Hindlimb muscle (tissue), 1 donor: ENCODE results near the gene ENTREP3. TPM values are rescaled to one million over a fixed set of nuclear protein-coding genes. Genes with fewer than 3 reads are reported as not detected.
"Not testable (repeated sequence)": the region's sequence is repeated elsewhere in the genome, so short reads cannot be mapped to it uniquely, and the experiment has no call there.

ENCODE experiments used
- DNase-seq: peaks from one replicate; pipeline ENCODE4 v3.0.0-alpha.2; 2013
- polyA plus RNA-seq: library from polyadenylated mRNA; unstranded; fragments of 120-200 nt; gene quantifications from one replicate; pipeline ENCODE4 v1.2.1, GENCODE V29; 2013; ENCODE audit not compliant: insufficient read length

Gene ENTREP3, protein sequence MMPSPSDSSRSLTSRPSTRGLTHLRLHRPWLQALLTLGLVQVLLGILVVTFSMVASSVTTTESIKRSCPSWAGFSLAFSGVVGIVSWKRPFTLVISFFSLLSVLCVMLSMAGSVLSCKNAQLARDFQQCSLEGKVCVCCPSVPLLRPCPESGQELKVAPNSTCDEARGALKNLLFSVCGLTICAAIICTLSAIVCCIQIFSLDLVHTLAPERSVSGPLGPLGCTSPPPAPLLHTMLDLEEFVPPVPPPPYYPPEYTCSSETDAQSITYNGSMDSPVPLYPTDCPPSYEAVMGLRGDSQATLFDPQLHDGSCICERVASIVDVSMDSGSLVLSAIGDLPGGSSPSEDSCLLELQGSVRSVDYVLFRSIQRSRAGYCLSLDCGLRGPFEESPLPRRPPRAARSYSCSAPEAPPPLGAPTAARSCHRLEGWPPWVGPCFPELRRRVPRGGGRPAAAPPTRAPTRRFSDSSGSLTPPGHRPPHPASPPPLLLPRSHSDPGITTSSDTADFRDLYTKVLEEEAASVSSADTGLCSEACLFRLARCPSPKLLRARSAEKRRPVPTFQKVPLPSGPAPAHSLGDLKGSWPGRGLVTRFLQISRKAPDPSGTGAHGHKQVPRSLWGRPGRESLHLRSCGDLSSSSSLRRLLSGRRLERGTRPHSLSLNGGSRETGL
- 17.6 TPM for polyA plus RNA-seq

DNA sequence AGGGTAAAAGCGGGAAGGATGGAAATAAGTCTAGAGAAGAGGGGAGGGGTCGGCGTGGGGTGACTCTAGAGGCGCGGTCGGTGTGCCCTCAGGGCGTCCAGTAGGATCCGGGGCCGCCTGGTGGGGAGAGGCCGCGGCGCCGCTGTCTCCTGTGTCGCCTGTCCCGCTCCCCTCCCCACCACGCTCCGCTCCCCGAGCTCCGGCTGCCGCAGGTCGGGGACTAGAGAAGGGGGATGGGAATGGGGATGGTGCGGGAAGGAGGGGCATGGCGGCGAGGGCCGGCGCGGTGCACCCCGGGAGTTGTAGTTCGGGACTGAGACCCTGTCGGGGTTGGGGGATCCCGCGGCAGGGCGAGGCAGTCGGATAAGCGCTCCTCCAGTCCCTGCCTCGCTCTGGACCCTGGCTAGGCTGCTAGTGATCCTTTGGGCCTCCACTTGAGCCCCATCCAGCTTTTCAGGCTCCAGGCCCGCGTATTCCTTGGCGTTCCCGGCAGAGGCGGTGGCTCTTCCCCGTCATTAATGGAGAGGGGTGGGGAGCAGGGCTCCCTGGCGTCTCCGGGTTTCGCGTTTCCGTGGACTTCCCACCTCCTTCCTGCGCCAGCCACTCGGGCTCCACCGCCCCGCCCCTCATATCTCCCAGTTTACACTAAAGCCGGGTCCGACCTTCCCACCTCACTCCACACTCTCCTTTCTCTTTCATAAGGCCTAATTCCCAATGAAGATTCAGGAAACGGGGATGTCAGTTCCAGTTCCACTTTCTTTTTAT lies at the start of gene ENTREP3:
Gene ENTREP3, minus strand, starts transcription at position 241 of the 765 bp plus-strand sequence. CDS start 606 bp downstream, outside the sequence.
- DNase-seq: peak; percentile 92

DNA sequence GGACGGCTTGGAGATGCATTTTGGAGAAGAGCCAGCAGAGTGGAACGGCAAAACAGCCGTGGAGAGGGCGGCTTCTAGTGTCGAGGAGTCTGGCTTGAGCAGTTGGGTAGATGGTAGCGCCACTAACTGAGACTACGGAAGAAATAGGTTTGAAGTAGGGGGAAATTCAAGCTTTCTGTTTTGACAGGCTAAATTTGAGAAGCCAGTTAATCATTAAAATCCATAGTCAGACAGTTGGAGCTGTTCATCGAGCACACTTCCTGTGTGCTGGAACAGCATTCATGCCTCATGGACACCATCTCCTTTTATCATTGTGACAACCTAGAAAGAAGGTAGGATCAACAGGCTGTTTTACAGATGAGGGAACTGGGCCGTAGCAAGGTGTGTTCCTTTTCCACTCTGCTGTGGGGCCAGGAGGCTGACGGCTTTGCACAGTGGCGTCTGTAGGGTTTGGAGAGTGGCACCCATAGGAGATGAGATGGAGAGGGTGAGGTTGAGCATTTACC lies 49.3 kb upstream of the ENTREP3 start:
- DNase-seq: no peak

DNA sequence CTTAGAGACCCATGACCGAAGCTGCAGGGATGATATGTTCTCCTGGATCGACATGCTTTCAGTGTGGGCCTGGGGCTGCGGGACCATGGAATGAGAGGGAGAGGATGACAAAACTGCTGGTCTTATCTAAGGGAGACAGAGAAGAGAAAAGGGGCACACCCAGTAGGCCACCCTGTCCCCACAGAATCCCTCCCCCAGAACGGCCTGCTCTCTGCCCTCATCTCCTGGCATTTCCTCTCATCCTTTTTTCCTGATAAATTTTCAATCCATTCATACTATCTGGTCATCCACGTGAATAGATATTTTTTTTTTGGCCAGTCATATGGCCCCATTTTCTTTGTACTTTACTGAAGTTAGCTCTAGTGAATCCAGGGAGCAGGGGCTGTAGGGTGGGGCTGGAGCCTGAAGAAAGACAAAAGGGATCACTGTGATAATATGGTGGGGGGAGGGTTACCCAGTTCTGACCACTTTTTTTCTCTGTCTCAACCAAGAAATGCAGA lies 46.1 kb upstream of the ENTREP3 start, which contains the start of gene PKLR:
Gene PKLR, minus strand, starts transcription at position 97 of the 500 bp plus-strand sequence. Its CDS starts 43 bp downstream, at position 54.
- DNase-seq: no peak

DNA sequence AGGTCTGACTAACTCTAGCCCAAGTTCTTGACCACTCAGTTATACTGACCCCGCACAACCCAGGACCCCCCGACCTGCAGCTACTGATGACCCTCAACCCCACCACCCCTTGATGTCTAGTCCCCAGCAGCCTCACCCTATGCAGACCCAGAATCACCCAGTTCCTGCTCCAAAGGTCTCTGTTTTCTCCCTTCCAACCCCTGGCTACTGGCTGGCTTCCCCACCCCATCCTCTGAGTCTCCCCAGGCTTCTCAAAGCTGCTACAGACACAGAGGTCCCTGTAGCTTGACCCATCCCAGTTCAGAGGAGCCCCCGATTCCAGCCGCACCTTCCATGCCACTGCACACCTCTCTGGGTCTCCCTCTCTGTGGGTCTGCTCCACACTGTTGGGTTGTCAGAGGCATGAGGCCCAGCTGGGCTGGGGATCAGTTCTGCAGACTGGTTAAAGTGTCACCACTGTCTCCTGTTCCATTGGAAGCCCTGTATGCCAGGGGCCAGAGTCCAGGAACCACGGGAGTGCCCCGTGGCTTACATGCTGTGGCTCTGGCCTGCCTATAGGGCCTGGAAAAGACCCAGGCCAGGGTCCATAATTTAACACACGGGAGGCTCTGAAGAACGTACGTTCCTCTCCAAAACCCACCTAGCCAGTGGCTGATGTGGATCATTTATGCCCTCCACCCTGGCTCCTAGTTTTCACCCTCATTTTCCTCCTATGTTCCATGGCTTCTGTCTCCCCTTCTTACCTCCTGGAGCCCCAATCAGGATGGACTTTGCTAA lies 45.5 kb upstream of the ENTREP3 start:
- no peak for DNase-seq

DNA sequence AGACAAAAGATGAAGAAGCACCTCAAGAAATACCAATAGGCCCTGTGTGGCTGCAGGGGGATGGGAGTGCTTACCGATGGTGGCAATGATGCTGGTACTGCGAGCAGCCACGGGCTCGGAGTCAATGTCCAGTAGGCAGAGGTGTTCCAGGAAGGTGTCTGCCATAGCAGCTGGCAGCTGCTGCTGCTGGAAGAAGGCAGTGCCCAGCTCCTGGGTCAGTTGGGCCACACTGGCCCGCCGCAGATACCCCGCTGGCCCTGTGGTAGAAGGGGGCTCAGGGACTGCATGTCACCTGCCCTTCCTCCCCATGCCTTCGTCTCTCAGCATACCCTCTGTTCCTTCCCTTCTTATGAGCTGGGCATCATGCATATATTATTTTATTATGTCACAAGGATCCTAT lies 44.7 kb upstream of the ENTREP3 start:
- DNase-seq: no peak

DNA sequence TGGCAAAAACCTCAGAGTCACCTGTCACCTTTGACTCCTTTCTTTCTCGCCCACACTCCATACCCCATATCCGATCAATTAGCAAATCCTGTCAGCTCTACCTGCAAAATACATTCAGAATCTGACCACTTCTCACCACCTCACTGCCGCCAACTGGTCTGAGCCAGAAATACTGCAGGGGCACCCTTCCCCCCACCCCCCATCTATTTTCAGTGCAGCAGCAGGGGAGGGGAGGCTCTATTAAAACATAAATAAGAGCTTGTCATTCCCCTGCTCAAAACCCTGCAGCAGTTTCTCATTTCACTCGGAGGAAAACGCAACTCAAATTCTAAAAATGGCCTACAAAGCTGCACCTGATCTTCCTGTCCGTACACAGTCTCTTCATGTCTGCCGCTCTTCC lies 42.1 kb upstream of the ENTREP3 start:
- DNase-seq: no peak

DNA sequence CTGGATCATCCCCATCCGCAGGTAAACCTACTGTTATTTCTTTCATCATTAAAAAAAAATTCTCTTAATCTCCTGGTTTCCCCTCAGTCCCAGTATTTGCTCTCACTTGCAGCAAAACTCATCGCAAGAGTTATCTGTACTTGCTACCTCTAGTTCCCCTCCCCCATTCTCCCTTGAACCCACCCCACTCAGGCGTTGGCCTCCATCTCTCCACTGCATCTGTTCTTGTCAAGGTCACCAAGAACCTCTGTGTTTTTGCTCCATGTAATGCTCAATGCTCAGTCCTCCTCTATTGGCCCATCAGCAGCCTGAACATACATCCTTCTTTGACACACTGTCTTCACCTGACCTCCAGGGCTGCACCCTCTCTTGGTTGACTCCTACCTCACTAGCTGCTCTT lies 41.4 kb upstream of the ENTREP3 start:
- DNase-seq: no peak

DNA sequence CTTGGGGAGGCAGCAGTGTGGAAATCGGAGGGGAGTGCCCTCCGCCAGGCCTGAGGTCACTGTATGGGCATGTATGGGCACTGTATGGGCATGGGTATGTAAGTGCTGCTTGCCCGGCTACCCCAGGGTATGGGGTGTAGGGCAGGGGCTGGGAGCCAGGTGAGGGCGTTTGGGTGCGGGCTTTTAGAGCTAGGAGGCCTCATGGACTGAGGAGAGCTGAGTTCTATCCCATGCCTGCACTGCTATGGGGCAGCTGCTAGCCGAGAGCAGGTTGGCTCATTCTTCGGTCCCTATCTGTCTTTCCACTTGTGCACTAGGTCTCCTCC lies 40.6 kb upstream of the ENTREP3 start:
- DNase-seq: no peak

DNA sequence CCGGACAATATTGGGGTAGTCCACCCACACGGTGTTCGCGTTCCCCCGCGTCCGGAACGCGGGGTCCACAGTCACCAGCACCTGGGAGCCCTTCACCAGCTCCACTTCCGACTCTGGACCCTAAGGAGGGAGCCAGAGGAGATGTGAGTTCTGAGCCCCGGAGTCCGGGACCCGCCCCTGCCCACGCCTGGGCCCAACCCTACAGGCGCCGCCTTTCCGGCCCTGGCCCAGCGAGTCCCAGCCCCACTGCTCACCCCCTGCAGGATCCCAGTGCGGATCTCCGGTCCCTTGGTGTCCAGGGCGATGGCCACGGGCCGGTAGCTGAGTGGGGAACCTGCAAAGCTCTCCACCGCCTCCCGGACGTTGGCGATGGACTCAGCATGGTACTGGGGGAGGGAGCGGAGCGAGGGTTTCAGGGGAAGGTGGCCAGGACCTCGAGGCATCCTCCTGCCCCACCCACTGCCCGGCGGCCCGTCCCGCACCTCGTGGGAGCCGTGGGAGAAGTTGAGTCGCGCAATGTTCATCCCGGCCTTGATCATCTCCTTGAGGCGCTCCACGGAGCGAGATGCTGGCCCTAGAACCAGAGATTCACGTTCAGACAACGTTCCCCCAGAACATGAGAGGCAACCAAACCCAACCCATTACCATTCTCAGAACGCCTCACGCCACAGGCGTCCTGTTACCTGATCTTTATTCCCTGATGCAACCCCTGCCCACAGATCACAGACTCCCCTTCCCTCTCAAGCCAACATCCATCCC lies 40.1 kb upstream of the ENTREP3 start:
- no peak for DNase-seq

DNA sequence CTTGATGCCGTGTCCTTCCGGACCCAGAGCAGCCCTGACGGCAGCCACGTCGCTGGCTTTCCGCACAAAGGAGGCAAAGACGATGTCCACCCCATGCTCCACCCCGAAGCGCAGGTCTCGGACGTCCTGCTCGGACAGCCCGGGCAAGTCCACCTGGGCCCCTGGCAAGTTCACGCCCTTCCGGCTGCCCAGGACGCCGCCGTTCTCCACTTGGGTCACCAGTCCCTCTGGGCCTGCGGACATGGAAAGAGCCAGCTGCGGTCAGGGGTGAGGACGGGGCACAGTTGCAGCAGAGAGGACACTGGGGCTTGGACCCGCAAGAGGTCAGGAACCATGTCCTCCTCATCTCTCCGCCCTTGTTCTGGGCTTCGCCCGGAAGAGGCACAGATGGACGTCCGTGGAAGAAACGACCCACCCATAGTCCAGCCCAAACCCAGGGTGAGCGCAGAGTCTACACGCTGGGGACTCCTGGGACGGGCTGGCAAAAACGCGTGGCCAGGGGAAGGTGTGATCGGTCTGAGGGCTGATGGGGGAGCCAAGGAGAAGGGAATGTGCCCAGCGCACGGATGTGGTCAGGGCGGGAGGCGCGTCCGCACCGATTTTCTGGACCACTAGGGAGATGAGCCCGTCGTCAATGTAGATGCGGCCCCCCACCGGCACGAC lies 39.4 kb upstream of the ENTREP3 start:
- no peak for DNase-seq

DNA sequence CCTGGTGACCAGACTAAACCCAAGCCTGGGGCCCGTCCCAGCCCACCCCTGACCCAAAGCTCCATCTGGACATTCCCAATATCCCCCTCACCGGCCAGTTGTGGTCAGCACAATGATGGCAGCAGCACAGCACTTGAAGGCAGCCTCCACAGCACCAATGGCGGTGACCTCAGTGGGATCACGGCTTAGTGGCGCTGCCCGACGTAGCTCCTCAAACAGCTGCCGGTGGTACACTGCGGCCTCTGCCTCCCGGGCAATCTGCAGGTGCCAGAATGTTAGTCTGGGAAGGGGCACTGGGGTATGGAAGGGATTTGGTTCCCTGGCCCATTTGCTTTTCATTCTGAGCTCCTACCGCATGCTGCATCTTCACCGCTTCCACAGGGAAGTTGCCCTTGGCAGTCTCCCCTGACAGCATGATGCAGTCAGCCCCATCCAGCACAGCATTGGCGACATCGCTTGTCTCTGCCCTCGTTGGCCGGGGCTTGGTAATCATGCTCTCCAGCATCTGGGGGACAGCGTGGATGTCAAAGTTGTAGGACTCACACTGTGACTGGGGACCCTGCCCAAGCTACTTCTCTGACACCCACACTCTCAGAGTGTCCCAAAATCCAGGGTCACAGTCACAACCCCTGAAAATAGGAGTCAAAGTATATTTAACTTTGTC lies 37.9 kb upstream of the ENTREP3 start:
- no peak for DNase-seq

DNA sequence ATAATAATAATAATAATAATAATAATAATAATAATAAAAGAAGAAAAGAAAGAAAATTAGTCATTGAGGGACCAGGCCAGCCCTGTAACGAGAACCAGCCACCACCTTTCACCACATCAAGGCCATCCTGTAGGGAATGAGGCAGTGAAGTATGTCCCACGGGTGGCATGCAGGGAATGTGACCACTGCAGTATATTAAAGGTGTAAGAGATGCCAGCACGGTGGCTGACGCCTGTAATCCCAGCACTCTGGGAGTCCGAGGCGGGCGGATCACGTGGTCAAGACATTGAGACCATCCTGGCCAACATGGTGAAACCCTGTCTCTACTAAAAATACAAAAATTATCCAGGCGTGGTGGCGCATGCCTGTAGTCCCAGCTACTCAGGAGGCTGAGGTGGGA lies 35.7 kb upstream of the ENTREP3 start:
- not testable (repeated sequence) for DNase-seq

DNA sequence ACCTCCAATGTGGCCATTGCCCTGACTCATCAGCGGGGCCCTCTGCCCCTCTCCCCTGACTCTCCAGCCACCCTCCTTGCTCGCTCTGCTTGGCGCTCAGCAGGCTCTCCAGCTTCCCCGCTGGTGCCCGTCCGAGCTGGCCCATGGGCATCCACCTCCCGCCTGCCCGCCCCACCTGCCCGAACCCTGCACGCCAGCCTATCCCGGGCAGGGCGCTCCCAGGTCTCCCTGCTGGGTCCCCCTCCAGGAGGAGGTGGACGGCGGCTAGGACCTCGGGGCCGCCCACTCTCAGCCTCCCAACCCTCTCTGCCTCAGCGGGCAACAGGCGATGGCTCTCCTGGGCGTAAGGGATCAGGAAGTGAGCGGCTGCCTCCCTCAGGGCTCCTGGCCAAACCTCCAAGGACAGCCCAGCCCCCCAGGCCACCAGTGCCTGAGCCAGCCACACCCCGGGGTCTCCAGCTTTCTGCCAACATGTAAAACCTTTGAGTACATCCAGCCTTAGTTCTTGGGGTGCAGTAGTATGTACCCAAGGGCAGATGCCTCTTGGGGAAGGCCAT lies 32.8 kb upstream of the ENTREP3 start:
- DNase-seq: no peak

DNA sequence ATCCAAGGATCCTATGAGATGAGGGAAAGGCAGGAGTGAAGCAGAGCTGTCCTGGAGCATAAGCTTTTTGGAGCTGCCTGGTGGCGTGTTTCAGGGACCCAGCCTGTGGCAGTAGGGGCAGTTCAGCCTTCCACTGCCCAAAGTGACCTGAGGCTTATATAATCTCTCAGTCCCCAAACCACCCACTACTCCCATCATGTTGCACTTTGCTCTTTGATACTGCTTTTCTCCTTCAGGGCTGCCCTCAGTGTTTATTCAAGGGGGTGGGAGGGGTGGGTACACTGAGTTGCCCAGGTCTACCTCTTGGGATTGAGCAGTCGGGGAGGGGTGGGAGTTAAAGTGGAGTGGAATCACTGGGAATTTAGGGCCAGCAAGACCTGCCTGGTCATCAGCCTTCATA lies 31.3 kb upstream of the ENTREP3 start:
- DNase-seq: no peak

DNA sequence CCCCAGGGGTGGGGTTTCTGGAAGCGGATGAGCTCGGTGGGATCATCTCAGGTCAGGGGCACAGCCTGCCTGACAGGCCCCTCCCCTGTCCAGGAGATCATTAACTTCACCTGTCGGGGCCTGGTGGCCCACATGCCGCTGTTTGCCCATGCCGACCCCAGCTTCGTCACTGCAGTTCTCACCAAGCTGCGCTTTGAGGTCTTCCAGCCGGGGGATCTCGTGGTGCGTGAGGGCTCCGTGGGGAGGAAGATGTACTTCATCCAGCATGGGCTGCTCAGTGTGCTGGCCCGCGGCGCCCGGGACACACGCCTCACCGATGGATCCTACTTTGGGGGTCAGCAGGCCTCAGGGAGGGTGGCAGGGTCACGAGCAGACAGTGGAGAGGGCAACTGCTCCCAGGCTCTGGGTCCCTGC lies 30.4 kb upstream of the ENTREP3 start:
- DNase-seq: no peak

DNA sequence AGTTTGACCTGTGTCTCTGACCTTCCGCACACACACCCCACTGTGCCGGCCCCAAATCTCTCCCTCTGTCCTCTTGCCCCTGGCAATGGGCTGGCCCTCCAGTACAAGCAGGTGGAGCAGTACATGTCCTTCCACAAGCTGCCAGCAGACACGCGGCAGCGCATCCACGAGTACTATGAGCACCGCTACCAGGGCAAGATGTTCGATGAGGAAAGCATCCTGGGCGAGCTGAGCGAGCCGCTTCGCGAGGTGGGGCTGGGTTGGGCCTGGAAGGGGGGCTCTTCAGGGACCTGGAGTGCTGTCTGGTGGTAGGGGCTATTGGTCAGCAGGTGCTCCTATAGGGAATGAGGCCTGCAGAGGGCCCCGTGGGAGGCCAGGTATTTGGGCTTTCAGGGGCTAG lies 29.8 kb upstream of the ENTREP3 start:
- no peak for DNase-seq

DNA sequence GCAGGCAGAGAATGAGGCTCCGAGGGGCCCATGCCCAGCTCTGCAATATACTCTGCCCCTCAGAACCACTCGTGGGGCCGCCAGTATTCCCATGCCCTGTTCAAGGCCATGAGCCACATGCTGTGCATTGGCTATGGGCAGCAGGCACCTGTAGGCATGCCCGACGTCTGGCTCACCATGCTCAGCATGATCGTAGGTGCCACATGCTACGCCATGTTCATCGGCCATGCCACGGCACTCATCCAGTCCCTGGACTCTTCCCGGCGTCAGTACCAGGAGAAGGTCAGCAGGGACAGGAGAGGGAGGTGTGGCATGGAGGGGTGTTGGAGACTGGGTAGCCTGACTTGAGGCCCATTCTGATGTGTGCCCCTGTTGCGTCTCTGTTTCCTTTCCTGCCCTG lies 29.2 kb upstream of the ENTREP3 start:
- no peak for DNase-seq

DNA sequence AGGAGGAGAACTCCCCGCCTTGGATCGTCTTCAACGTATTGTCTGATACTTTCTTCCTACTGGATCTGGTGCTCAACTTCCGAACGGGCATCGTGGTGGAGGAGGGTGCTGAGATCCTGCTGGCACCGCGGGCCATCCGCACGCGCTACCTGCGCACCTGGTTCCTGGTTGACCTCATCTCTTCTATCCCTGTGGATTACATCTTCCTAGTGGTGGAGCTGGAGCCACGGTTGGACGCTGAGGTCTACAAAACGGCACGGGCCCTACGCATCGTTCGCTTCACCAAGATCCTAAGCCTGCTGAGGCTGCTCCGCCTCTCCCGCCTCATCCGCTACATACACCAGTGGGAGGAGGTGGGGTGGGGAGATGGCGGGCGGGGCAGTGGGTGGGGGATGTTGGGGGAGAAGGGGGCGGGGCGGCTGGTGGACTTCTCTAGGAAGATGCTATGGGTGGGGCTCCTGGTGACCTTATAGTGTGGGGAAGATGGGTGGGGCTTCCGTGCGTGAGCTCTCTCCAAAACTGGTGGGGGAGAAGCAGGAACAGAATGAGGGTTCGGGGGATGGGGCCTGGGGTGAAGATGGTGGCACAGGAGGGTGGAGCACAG lies 27.3 kb upstream of the ENTREP3 start:
- no peak for DNase-seq

DNA sequence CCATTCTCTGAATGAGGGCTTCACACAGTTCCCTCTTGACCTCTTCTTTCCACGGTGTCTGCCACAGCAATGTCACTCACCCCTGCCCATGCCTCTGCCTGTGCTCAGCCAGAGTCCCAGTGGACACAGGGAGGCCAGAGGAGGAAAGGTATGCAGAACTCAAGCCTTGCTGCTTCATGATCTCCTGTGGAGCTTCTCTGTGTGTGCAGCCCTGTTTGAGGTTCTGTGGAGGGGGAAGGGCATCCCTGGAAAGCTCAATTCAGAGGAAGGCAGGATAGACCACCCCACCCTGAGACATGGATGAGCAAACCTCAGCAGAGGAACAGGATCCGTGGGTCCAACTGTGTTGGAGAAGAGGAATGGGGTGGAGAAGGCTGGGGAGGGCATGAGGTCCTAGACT lies 24.0 kb upstream of the ENTREP3 start:
- no peak for DNase-seq
